ENCODE data around the gene ANKRD29. TPM values are rescaled to one million over a fixed set of nuclear protein-coding genes. Genes with fewer than 3 reads are reported as not detected.

ANKRD29 gene
- total RNA-seq, 1 donor from 2014 or later = 14.0 TPM

- FAIRE-seq (no peak), DNase-seq (ENCODE audit: low read depth) (peak; percentile 95)
- no peaks in the 10 kb centered on the region for H3K36me3 ChIP-seq (ENCODE audit: control insufficient read depth, insufficient read depth, low read length)
- no peaks in the 10 kb centered on the region for H3K27me3 ChIP-seq (ENCODE audit: control insufficient read depth, insufficient read depth, low read length)
- no peak overlapping the region for H3K4me3 ChIP-seq (ENCODE audit: low read depth, low read length)
- TF ChIP-seq, protein P1, sequence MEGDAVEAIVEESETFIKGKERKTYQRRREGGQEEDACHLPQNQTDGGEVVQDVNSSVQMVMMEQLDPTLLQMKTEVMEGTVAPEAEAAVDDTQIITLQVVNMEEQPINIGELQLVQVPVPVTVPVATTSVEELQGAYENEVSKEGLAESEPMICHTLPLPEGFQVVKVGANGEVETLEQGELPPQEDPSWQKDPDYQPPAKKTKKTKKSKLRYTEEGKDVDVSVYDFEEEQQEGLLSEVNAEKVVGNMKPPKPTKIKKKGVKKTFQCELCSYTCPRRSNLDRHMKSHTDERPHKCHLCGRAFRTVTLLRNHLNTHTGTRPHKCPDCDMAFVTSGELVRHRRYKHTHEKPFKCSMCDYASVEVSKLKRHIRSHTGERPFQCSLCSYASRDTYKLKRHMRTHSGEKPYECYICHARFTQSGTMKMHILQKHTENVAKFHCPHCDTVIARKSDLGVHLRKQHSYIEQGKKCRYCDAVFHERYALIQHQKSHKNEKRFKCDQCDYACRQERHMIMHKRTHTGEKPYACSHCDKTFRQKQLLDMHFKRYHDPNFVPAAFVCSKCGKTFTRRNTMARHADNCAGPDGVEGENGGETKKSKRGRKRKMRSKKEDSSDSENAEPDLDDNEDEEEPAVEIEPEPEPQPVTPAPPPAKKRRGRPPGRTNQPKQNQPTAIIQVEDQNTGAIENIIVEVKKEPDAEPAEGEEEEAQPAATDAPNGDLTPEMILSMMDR (IDR thresholded peaks at IDR 0.05; ENCODE audit: insufficient read depth, low read length, severe bottlenecking) = no peak
Observed at GRCh38 chr18:23626451-23627279, 36.0 kb downstream of the ANKRD29 start.

DNA sequence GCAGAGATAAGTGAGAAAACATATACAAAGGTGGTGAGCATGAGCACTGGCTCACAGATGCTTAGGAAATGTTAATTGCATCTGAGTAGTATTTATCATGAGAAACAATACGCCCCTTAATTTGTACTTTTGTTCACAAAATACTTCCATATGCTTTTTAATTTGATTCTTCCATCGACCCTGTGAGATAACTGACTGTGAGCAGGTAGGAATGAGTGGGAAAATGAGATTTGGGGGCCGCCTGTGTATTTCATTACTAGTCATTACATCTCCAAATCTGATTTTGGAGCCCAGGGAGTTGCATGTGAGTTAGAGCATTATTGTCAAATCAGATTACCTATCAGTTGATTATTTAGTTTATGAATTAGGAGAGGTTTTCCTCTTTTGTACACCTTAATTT, 39.7 kb downstream of the ANKRD29 start:
- no peak for FAIRE-seq
- TF ChIP-seq, protein P1 (IDR thresholded peaks at IDR 0.05; ENCODE audit: insufficient read depth, low read length, severe bottlenecking) = no peak
- DNase-seq (ENCODE audit: low read depth) = no peak

GRCh38 chr18:23619388-23619881, 43.3 kb downstream of the ANKRD29 start:
- FAIRE-seq (no peak), DNase-seq (ENCODE audit: low read depth) (no peak)
- Histone ChIP-seq H3K36me3 (ENCODE audit: control insufficient read depth, insufficient read depth, low read length) (no peaks in the 10 kb centered on the region), H3K4me3 (ENCODE audit: low read depth, low read length) (peak overlapping the region; percentile 35), H3K27me3 (ENCODE audit: control insufficient read depth, insufficient read depth, low read length) (no peaks in the 10 kb centered on the region)
- TF ChIP-seq, protein P1 (IDR thresholded peaks at IDR 0.05; ENCODE audit: insufficient read depth, low read length, severe bottlenecking) = peak; percentile 4

More for the DNA sequence above, 39.7 kb downstream of the ANKRD29 start:
- no peak overlapping the region for H3K4me3 ChIP-seq (ENCODE audit: low read depth, low read length)
- no peaks in the 10 kb centered on the region for H3K36me3 ChIP-seq (ENCODE audit: control insufficient read depth, insufficient read depth, low read length)
- no peaks in the 10 kb centered on the region for H3K27me3 ChIP-seq (ENCODE audit: control insufficient read depth, insufficient read depth, low read length)

GRCh38 chr18:23618862-23619387, 43.8 kb downstream of the ANKRD29 start:
- TF ChIP-seq, protein P1 (IDR thresholded peaks at IDR 0.05; ENCODE audit: insufficient read depth, low read length, severe bottlenecking) = peak; percentile 22
- FAIRE-seq = no peak
- H3K36me3 ChIP-seq (ENCODE audit: control insufficient read depth, insufficient read depth, low read length) = no peaks in the 10 kb centered on the region
- H3K27me3 ChIP-seq (ENCODE audit: control insufficient read depth, insufficient read depth, low read length) = no peaks in the 10 kb centered on the region
- DNase-seq (ENCODE audit: low read depth) = peak; percentile 15
- H3K4me3 ChIP-seq (ENCODE audit: low read depth, low read length) = peak overlapping the region; percentile 35

DNA sequence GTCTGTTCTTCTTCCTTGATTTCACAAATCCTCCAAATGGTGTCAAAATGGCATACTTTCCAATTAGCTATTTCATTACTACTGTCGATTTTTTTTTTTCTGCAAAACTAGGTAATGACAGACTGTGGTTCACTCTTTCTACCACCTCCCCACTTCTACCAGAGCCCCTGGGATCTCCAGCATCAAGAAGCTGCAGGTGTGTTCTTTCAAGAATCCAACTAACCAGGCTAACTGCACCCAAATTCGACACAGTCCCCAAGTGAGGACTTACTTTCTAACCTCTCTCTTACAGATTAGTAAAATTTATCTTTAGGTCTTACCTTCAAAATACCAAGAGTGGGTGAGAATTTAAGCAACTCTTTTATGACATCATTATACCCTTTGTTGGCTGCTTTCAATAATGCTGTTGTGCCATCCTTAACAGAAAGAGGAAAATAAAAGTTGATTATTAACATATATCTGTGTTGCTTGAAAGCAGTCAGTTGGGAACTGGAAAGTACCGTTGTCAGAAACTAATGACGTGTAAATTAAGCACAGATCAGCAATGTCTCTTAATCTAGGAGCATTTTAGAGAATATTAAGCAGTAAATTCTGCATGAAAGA, 45.2 kb downstream of the ANKRD29 start:
- DNase-seq (ENCODE audit: low read depth) (no peak), FAIRE-seq (no peak)
- H3K27me3 ChIP-seq (ENCODE audit: control insufficient read depth, insufficient read depth, low read length) = no peaks in the 10 kb centered on the region
- H3K4me3 ChIP-seq (ENCODE audit: low read depth, low read length) = no peak overlapping the region
- no peaks in the 10 kb centered on the region for H3K36me3 ChIP-seq (ENCODE audit: control insufficient read depth, insufficient read depth, low read length)
- TF ChIP-seq, protein P1 (IDR thresholded peaks at IDR 0.05; ENCODE audit: insufficient read depth, low read length, severe bottlenecking) = no peak
